PFSK-1 (cell line): ENCODE results near the gene ZNF497.

ENCODE experiments used
- POLR2AphosphoS5 ChIP-seq: IDR thresholded peaks from 2 replicates; pipeline ENCODE4 v1.6.1; 2012; ENCODE audit warnings: low read depth, mild to moderate bottlenecking, control low read depth, low read length, moderate library complexity
- SIN3A ChIP-seq: IDR thresholded peaks from 2 replicates; pipeline ENCODE4 v1.6.1; 2012; ENCODE audit warnings: mild to moderate bottlenecking, low read length, moderate library complexity, borderline replicate concordance; ENCODE audit not compliant: insufficient read depth
- TAF1 ChIP-seq: IDR thresholded peaks from 2 replicates; pipeline ENCODE4 v1.6.1; 2012; ENCODE audit warnings: low read length, control low read depth, borderline replicate concordance; ENCODE audit not compliant: insufficient read depth
- TF ChIP-seq, protein P1 (sequence below), 2 experiments: IDR thresholded peaks; 2 replicates each; pipeline versions ENCODE4 v1.6.1 to v1.8.0; 2011 to 2012; ENCODE audit warnings: low read depth in 2 of 2, low read length in 2 of 2, control low read depth in 1 of 2, inconsistent platforms in 1 of 2, mild to moderate bottlenecking in 1 of 2, moderate library complexity in 1 of 2; ENCODE audit not compliant: insufficient read depth in 1 of 2

DNA sequence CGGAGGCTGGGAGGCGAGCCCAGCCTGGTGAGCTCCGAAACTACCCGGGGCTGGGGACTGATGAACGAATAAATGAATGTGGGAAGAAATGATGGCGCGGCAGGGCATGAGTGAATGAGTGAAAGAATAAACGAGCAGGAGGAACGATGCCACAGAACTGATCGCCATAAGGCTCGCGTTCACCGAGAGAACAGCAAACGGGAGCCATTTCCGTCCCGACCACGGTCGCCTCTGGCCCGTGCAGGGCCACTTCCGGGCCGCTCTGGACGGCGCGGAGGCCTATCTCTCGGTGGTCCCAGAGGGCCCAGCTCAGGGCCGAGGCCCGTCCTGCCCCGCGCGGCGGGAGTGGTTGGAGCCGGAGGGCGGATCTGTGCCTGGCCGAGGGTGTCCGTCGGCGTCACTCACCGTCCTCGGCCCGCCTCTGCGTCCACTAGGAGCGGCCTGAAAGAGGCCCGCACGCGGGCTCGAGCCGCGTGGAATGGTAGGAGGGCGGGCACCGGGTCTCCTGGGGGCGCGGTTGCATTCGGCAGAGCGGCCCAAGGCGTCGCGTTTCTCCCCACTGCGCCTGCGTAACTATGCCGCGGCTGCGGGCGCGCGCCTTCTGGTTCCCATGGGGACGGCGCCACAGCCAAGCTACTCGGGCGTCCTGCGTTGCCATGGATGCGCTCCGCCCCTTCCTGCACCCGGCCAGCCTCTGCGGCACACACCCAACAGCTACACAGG lies at the start of gene ZNF497:
- TF ChIP-seq, protein P1, sequence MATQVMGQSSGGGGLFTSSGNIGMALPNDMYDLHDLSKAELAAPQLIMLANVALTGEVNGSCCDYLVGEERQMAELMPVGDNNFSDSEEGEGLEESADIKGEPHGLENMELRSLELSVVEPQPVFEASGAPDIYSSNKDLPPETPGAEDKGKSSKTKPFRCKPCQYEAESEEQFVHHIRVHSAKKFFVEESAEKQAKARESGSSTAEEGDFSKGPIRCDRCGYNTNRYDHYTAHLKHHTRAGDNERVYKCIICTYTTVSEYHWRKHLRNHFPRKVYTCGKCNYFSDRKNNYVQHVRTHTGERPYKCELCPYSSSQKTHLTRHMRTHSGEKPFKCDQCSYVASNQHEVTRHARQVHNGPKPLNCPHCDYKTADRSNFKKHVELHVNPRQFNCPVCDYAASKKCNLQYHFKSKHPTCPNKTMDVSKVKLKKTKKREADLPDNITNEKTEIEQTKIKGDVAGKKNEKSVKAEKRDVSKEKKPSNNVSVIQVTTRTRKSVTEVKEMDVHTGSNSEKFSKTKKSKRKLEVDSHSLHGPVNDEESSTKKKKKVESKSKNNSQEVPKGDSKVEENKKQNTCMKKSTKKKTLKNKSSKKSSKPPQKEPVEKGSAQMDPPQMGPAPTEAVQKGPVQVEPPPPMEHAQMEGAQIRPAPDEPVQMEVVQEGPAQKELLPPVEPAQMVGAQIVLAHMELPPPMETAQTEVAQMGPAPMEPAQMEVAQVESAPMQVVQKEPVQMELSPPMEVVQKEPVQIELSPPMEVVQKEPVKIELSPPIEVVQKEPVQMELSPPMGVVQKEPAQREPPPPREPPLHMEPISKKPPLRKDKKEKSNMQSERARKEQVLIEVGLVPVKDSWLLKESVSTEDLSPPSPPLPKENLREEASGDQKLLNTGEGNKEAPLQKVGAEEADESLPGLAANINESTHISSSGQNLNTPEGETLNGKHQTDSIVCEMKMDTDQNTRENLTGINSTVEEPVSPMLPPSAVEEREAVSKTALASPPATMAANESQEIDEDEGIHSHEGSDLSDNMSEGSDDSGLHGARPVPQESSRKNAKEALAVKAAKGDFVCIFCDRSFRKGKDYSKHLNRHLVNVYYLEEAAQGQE (IDR thresholded peaks at IDR 0.05; ENCODE audit: insufficient read depth in 1 of 2, low read depth in 2 of 2, low read length in 2 of 2) = peak in 1 of 2 experiments; percentile 45; a peak in 1 of 4 replicates
- TF ChIP-seq TAF1 = peak; percentile 92; the same call in 1 of the 2 replicates
- peak; percentile 90 for TF ChIP-seq POLR2AphosphoS5
- peak; percentile 91; the same call in 1 of the 2 replicates for TF ChIP-seq SIN3A
